Measurements from ENCODE around the gene LIPF. TPM values are rescaled to one million over a fixed set of nuclear protein-coding genes. Genes with fewer than 3 reads are reported as not detected.

LIPF gene
- total RNA-seq, 2 experiments from 2014 or later = not detected

DNA sequence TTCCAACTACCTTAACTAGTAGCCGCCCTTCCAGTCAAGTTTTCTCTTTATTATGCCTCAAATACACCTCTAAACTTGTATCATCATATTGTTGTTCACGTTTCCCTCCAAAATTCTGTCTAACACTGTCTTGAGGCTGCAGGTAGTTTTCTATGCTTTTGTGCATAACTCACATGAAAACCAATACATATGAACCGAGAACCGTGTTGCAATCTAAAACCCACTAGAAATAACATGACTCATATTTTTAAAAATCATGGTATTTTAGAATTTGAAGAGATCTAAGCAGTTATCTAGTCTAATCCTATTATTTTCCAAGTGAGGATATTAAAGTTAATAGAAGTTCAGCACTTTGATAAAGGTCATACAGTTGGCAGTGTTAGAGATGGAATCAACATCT, 18.2 kb downstream of the LIPF start:
- H3K4me1 Mint-ChIP-seq (ENCODE audit: low read depth) = no peaks in the 10 kb centered on the region
- no peak overlapping the region for H3K27ac Mint-ChIP-seq
- peaks cover 7% of the 10 kb centered on the region for H3K27me3 Mint-ChIP-seq
- DNase-seq = no peak
- intact Hi-C loops (cut with micrococcal nuclease) = no loop called here
- ChIA-PET CTCF (no interaction called here), POLR2A (no interaction called here)
- H3K4me3 Mint-ChIP-seq = no peak overlapping the region
- H3K9me3 Mint-ChIP-seq = no peaks in the 10 kb centered on the region
- TF ChIP-seq, protein P1, sequence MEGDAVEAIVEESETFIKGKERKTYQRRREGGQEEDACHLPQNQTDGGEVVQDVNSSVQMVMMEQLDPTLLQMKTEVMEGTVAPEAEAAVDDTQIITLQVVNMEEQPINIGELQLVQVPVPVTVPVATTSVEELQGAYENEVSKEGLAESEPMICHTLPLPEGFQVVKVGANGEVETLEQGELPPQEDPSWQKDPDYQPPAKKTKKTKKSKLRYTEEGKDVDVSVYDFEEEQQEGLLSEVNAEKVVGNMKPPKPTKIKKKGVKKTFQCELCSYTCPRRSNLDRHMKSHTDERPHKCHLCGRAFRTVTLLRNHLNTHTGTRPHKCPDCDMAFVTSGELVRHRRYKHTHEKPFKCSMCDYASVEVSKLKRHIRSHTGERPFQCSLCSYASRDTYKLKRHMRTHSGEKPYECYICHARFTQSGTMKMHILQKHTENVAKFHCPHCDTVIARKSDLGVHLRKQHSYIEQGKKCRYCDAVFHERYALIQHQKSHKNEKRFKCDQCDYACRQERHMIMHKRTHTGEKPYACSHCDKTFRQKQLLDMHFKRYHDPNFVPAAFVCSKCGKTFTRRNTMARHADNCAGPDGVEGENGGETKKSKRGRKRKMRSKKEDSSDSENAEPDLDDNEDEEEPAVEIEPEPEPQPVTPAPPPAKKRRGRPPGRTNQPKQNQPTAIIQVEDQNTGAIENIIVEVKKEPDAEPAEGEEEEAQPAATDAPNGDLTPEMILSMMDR (IDR thresholded peaks at IDR 0.05) = no peak
- no peaks in the 10 kb centered on the region for H3K36me3 Mint-ChIP-seq (ENCODE audit: low read depth)
- ATAC-seq = no peak

DNA sequence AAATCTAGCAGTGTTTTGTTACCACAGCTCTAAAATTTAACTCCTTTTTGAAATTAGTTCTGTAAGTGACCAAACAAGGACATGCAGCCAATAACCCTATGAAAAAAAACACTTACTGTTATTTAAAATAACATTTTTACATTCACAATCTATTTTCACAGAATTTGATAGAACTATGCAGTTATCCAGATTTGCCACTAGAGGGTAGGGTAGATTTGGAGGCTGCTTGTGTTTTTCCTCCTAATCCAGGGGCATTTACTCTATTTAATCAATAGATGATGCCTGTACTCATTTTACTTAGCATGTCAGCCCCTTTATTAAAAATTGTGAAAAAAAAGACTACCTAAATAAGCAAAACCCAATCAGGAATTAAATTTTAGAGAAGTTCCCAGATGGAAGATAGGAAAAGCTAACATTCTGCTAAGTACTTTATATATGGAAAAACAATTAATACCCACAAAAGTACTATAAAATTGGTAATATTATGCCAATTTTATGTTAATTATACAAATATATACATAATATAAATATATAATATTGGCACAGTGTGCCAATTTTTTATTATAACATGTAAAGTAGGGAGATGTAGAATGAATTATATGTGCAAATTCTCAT, 23.7 kb downstream of the LIPF start:
- H3K27me3 Mint-ChIP-seq = peaks cover 3% of the 10 kb centered on the region
- ChIA-PET CTCF (interaction anchor here (0.8 to 6.7 kb wide), 20 partner anchors 9 to 344 kb away, joined by 3 to 33 read pairs (median 4); partner anchors contain the start of genes LIPN and RNLS), POLR2A (no interaction called here)
- H3K27ac Mint-ChIP-seq = no peak overlapping the region
- peak; percentile 56 for ATAC-seq
- TF ChIP-seq, protein P1 (IDR thresholded peaks at IDR 0.05) = peak; percentile 98
- no peak overlapping the region for H3K4me3 Mint-ChIP-seq
- H3K9me3 Mint-ChIP-seq = no peaks in the 10 kb centered on the region
- no peaks in the 10 kb centered on the region for H3K36me3 Mint-ChIP-seq (ENCODE audit: low read depth)
- intact Hi-C loops (cut with micrococcal nuclease) = loop anchor here (2.0 kb wide), 1 partner anchor 123 kb away; no protein-coding TSS in a partner anchor
- DNase-seq = no peak
- no peaks in the 10 kb centered on the region for H3K4me1 Mint-ChIP-seq (ENCODE audit: low read depth)

DNA sequence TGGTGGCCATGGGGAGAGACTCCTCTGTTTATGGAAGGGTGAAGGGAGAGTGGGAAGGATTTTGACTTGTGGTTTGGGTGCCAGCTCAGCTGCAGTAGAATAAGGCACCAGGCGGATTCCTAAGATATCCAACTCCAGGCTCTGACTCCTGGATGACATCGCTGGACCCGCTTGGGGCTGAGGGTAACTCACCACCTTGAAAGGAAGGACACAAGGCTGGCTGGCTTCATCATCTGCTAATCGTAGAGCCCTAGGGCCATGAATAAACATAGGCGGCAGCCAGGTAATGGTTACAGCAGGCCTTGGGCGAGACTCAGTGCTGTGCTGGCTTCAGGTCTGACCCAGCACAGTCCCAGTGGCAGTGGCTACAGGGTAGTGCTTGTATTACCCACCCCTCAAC, 25.1 kb downstream of the LIPF start:
- Mint-ChIP-seq H3K27me3 (peaks cover 4% of the 10 kb centered on the region), H3K27ac (no peak overlapping the region), H3K4me1 (ENCODE audit: low read depth) (no peaks in the 10 kb centered on the region), H3K4me3 (no peak overlapping the region), H3K9me3 (no peaks in the 10 kb centered on the region), H3K36me3 (ENCODE audit: low read depth) (no peaks in the 10 kb centered on the region)
- ATAC-seq (no peak), DNase-seq (no peak)
- ChIA-PET CTCF (interaction anchor here (1.5 to 6.7 kb wide), 5 partner anchors 38 to 147 kb away, joined by 4 to 33 read pairs (median 13); partner anchors contain the start of gene RNLS), POLR2A (no interaction called here)
- TF ChIP-seq, protein P1 (IDR thresholded peaks at IDR 0.05) = no peak
- intact Hi-C loops (cut with micrococcal nuclease) = loop anchor here (2.0 kb wide), 1 partner anchor 121 kb away; no protein-coding TSS in a partner anchor

DNA sequence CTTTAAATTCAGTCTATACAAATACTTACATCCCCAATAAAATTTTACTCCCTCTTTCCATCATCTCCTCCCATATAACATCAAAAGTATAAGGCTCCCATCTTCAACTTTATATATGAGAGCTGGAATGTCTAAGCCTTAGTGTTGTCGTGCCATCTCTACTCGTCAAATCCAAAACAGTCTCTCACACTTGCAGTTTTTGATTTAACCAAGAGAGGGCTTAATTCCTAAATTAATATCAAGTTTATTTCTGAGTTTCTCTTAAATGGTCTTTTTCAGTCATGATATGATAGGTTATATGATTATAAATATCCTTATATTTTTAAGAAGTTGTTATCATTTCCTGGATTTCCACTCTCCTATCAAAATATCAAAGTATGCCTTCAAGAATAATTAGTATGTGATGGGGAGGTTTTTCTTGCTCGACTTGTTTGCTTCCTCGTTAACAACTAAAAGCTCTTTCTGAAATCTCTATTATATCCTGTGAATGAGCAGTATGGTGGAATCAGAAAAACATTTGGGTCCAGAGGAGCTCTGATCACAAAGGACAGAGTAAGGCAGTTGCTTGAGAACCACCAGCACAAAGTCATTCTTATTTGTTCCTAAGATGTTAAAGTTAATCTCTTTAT, 29.3 kb downstream of the LIPF start:
- Mint-ChIP-seq H3K4me3 (no peak overlapping the region), H3K36me3 (ENCODE audit: low read depth) (no peaks in the 10 kb centered on the region), H3K4me1 (ENCODE audit: low read depth) (no peaks in the 10 kb centered on the region), H3K27me3 (peaks cover 8% of the 10 kb centered on the region), H3K27ac (no peak overlapping the region), H3K9me3 (no peaks in the 10 kb centered on the region)
- intact Hi-C loops (cut with micrococcal nuclease) = no loop called here
- CTCF ChIA-PET = interaction anchor here (0.7 to 6.7 kb wide), 9 partner anchors 12 to 525 kb away, joined by 3 to 33 read pairs (median 4); partner anchors contain the start of gene LIPK
- ATAC-seq (no peak), DNase-seq (no peak)
- TF ChIP-seq, protein P1 (IDR thresholded peaks at IDR 0.05) = no peak
- POLR2A ChIA-PET = no interaction called here

Data from activated CD8-positive, alpha-beta T cell treated with anti-CD3 and anti-CD28 coated beads for 36 hours (primary cell).